Measurements from ENCODE around the gene RUSF1. TPM values are rescaled to one million over a fixed set of nuclear protein-coding genes. Genes with fewer than 3 reads are reported as not detected.
A peak's percentile ranks its signal among the peaks of the same experiment; 100 is the strongest.

The RUSF1 gene
- polyA plus RNA-seq, 1 of the 3 experiments (the other 2 are of a cell fraction) = 36.5 TPM

DNA sequence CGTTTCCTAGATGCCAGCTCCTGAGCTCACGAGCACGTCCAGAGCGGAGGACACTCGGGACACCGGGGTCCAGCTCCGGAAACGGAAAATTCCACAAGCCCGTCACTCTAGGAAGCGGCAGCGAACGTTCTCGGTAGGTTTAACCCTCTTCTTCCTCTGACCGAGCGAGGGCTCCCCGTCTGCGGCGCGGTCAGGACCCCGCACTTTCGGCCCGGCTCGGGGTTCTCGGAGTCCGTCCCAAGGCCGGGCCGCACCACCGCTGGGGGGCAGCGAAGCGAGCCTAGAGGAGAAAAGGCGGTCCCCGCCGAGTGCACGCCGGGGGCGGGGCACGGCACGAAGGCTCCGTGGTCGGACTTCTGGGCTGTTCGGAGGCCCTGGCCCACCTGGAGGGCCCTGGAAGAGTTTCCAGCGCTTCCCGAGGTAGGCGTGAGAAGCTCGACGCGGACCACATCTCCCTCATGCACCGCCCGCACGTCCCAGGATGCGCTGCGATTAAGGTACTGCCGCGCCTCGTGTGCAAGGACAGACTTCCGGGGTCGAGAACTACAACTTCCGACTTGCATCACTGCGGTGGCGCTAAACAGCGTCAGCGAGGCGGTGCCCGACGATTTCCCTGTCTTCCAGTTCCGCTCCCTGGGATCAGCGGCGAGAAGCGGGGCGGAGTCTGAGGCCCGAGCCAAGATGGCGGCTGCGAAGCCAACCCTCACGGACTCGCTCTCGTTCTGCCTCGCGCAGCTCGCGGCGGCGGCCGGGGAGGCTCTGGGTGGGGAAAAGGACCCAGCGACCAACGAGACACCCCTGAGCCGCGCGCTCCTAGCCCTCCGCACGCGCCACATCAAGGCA is 49.1 kb downstream of the RUSF1 start, which contains the start of gene ARMC5 (continued):
- TF ChIP-seq RAD21 (IDR thresholded peaks at IDR 0.05; ENCODE audit: low read length) (no peak; the same call in 1 of the 2 replicates), POLR2AphosphoS5 (IDR thresholded peaks at IDR 0.05; ENCODE audit: low read depth, low read length) (peak; percentile 88)

DNA sequence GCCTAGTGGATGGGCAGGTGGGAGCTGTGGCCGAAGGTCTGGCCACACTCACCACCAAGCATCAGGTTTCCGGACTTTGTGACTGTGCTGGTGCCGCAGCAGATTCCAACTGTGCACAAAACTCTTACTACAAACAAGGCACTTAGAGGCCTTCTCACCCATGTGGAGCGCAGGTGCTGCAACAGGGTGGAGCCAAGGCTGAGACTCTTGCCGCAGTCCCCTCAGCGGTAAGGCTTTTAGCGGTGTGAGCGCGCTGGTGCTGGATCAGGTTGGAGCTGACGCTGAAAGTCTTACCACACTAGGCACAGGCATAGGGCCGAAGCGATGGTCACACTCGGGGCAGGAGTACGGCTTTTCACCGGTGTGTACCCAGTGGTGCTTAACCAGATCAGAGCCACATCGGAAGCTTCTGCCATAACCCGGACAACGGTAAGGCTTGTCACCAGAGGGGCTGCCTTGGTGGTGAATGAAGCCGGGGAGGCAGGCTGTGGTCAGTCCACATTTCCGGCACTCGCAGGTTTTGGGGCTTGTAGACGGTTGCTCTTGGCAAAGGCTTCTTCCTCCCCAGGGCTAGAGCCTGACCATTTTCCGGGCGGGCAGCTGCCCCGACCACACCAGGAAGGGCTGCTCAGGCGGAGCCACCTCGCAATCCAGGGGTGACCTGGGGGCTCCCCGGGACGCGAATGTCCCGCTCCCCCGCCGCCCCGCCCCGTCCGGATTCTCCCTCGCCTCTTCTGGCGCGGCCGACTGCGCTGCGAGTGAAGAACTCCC is 49.9 kb downstream of the RUSF1 start:
- Histone ChIP-seq H3K79me2 (ENCODE audit: insufficient read depth) (peaks cover 58% of the 10 kb centered on the region), H3K9me3 (no peaks in the 10 kb centered on the region), H3K36me3 (replicated peaks in 1 of 2; ENCODE audit: control insufficient read depth in 1 of 2, insufficient read depth in 2 of 2, low read length in 1 of 2) (peaks cover 10% of the 10 kb centered on the region in 2 experiments), H3K9ac (peak overlapping the region; percentile 98), H3K4me2 (peak overlapping the region; percentile 92), H3K4me3 (ENCODE audit: low read depth in 2 of 2, low read length in 1 of 2) (peak overlapping the region; percentile 72 to 74), H4K20me1 (ENCODE audit: insufficient read depth) (peaks cover 34% of the 10 kb centered on the region), H3K27ac (ENCODE audit: low read depth in 2 of 2, low read length in 1 of 2) (peak overlapping the region; percentile 96 to 97), H3K27me3 (ENCODE audit: insufficient read depth) (no peaks in the 10 kb centered on the region), H3F3A (replicated peaks; ENCODE audit: insufficient read depth) (peaks cover 22% of the 10 kb centered on the region), H2AFZ (ENCODE audit: low read depth) (no peak overlapping the region), H3K9me2 (no peaks in the 10 kb centered on the region), H3K4me1 (ENCODE audit: control insufficient read depth in 1 of 2, insufficient read depth in 2 of 2, low read depth in 1 of 2, low read length in 1 of 2) (peaks cover 38 to 43% of the 10 kb centered on the region in 2 experiments; a peak in 2 of 4 replicates)
- POLR2A ChIA-PET = interaction anchor here (0.9 to 3.6 kb wide), 10 partner anchors 7 to 384 kb away, joined by 3 to 15 read pairs (median 4); partner anchors contain the start of genes KAT8, RUSF1, TGFB1I1 and ZNF646
- peak; percentile 58 for DNase-seq
- no peak for TF ChIP-seq FOSL2 (IDR thresholded peaks at IDR 0.05; ENCODE audit: borderline replicate concordance, low read depth)
- TF ChIP-seq, protein P1, sequence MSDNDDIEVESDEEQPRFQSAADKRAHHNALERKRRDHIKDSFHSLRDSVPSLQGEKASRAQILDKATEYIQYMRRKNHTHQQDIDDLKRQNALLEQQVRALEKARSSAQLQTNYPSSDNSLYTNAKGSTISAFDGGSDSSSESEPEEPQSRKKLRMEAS (IDR thresholded peaks at IDR 0.05; ENCODE audit: low read depth) = peak; percentile 68
- WGBS (ENCODE audit: low lambda C conversion rate) = 3% methylated on average over 17 of the region's 42 CpGs
- CTCF ChIA-PET = interaction anchor here (0.7 to 8.0 kb wide), 17 partner anchors 12 to 502 kb away, joined by 3 to 80 read pairs (median 4); partner anchors contain the start of genes COX6A2, HSD3B7, RUSF1 and TGFB1I1

DNA sequence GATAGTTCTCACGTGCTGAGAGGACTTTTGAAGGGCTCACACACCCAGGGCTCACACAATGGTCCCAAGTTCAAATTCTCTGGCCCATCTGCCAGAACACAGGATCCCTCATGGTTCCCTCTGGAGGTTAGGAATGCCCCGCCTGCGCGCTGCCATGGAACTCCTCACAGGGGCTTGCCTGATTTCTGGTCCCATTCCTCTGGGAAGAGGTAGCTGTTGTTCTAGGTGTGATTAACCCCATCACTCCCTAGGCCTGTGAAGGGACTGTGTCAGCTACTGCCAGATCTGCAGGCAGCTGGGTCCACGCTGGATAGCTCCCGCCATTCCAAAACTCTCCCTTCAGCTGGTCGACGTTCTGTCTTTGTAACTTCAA is 51.2 kb downstream of the RUSF1 start:
- Histone ChIP-seq H3K4me2 (peak overlapping the region; percentile 92), H3K79me2 (ENCODE audit: insufficient read depth) (peaks cover 59% of the 10 kb centered on the region), H3K9me2 (no peaks in the 10 kb centered on the region), H4K20me1 (ENCODE audit: insufficient read depth) (peaks cover 38% of the 10 kb centered on the region), H3F3A (replicated peaks; ENCODE audit: insufficient read depth) (peaks cover 32% of the 10 kb centered on the region), H3K36me3 (replicated peaks in 1 of 2; ENCODE audit: control insufficient read depth in 1 of 2, insufficient read depth in 2 of 2, low read length in 1 of 2) (peaks cover 4 to 10% of the 10 kb centered on the region in 2 experiments), H3K4me1 (ENCODE audit: control insufficient read depth in 1 of 2, insufficient read depth in 2 of 2, low read depth in 1 of 2, low read length in 1 of 2) (peaks cover 39 to 53% of the 10 kb centered on the region in 2 experiments; a peak in 2 of 4 replicates), H2AFZ (ENCODE audit: low read depth) (no peak overlapping the region), H3K4me3 (ENCODE audit: low read depth in 2 of 2, low read length in 1 of 2) (peak overlapping the region in 1 of 2 experiments; percentile 74; a peak in 1 of 4 replicates), H3K27me3 (ENCODE audit: insufficient read depth) (no peaks in the 10 kb centered on the region), H3K9me3 (no peaks in the 10 kb centered on the region), H3K27ac (ENCODE audit: low read depth in 2 of 2, low read length in 1 of 2) (no peak overlapping the region), H3K9ac (0 out of 2 replicates have a peak overlapping the region, but pooled peaks have one; percentile 98)
- TF ChIP-seq GATA2 (CRISPR knock-in tag; IDR thresholded peaks at IDR 0.05) = no peak
- TF ChIP-seq, protein P2, sequence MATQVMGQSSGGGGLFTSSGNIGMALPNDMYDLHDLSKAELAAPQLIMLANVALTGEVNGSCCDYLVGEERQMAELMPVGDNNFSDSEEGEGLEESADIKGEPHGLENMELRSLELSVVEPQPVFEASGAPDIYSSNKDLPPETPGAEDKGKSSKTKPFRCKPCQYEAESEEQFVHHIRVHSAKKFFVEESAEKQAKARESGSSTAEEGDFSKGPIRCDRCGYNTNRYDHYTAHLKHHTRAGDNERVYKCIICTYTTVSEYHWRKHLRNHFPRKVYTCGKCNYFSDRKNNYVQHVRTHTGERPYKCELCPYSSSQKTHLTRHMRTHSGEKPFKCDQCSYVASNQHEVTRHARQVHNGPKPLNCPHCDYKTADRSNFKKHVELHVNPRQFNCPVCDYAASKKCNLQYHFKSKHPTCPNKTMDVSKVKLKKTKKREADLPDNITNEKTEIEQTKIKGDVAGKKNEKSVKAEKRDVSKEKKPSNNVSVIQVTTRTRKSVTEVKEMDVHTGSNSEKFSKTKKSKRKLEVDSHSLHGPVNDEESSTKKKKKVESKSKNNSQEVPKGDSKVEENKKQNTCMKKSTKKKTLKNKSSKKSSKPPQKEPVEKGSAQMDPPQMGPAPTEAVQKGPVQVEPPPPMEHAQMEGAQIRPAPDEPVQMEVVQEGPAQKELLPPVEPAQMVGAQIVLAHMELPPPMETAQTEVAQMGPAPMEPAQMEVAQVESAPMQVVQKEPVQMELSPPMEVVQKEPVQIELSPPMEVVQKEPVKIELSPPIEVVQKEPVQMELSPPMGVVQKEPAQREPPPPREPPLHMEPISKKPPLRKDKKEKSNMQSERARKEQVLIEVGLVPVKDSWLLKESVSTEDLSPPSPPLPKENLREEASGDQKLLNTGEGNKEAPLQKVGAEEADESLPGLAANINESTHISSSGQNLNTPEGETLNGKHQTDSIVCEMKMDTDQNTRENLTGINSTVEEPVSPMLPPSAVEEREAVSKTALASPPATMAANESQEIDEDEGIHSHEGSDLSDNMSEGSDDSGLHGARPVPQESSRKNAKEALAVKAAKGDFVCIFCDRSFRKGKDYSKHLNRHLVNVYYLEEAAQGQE (IDR thresholded peaks at IDR 0.05; ENCODE audit: low read depth, low read length) = peak; percentile 77; the same call in 1 of the 2 replicates
- TF ChIP-seq, protein P3, sequence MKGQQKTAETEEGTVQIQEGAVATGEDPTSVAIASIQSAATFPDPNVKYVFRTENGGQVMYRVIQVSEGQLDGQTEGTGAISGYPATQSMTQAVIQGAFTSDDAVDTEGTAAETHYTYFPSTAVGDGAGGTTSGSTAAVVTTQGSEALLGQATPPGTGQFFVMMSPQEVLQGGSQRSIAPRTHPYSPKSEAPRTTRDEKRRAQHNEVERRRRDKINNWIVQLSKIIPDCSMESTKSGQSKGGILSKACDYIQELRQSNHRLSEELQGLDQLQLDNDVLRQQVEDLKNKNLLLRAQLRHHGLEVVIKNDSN (IDR thresholded peaks at IDR 0.05; ENCODE audit: borderline replicate concordance, low read depth) = no peak
- POLR2A ChIA-PET = interaction anchor here (0.6 kb wide), 1 partner anchor 249 kb away, joined by 4 read pairs; no protein-coding TSS in a partner anchor
- no peak for DNase-seq
- CTCF ChIA-PET = interaction anchor here (1.2 to 8.0 kb wide), 8 partner anchors 14 to 472 kb away, joined by 3 to 80 read pairs (median 5); partner anchors contain the start of genes HSD3B7, TGFB1I1 and ZNF843
- 92% methylated on average over 6 of the region's 8 CpGs for WGBS (ENCODE audit: low lambda C conversion rate)
